ENCODE results near the gene CDK17. TPM values are rescaled to one million over a fixed set of nuclear protein-coding genes. Genes with fewer than 3 reads are reported as not detected.

CDK17 gene
- polyA plus RNA-seq, 1 of the 3 experiments (the other 2 are of a cell fraction): 11.7 TPM

DNA sequence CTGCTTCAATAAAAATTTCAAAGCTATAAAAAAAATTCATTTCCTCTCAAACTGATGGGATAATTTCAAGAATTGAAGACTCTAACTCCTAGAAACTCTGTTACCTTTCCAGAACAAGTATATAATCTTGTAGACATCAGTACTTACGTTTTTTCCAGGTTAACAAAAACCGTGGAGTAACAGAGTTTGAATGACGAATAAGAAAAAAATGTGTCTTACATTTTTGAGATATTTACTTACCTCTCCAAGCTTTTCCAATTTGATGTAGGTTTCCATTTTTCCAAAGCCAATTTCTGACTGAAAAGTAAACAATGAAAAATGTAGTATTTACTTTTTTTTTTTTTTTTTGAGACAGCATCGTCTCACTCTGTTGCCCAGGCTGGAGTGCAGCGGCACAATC lies 100.2 kb downstream of the CDK17 start:
- Histone ChIP-seq H3K79me2 (ENCODE audit: insufficient read depth) (peaks cover 53% of the 10 kb centered on the region), H2AFZ (ENCODE audit: low read depth) (no peak overlapping the region), H3K36me3 (replicated peaks in 1 of 2; ENCODE audit: control insufficient read depth in 1 of 2, insufficient read depth in 2 of 2, low read length in 1 of 2) (peaks cover 22 to 67% of the 10 kb centered on the region in 2 experiments), H3K27me3 (ENCODE audit: insufficient read depth) (no peaks in the 10 kb centered on the region), H3F3A (replicated peaks; ENCODE audit: insufficient read depth) (peaks cover 42% of the 10 kb centered on the region), H3K27ac (ENCODE audit: low read depth in 2 of 2, low read length in 1 of 2) (no peak overlapping the region), H3K9me2 (no peaks in the 10 kb centered on the region), H4K20me1 (ENCODE audit: insufficient read depth) (no peaks in the 10 kb centered on the region), H3K4me1 (ENCODE audit: control insufficient read depth in 1 of 2, insufficient read depth in 2 of 2, low read depth in 1 of 2, low read length in 1 of 2) (peaks cover 0 to 8% of the 10 kb centered on the region in 2 experiments; a peak in 2 of 4 replicates), H3K9ac (no peak overlapping the region), H3K4me3 (ENCODE audit: low read depth in 2 of 2, low read length in 1 of 2) (no peak overlapping the region), H3K9me3 (no peaks in the 10 kb centered on the region), H3K4me2 (no peak overlapping the region)
- CTCF ChIA-PET: no interaction called here
- WGBS (ENCODE audit: low lambda C conversion rate): 88% methylated on average over 5 of the region's 5 CpGs
- TF ChIP-seq TCF12 (IDR thresholded peaks at IDR 0.05) (no peak), CHD2 (IDR thresholded peaks at IDR 0.05; ENCODE audit: low read length, partially characterized antibody) (no peak), SMC3 (IDR thresholded peaks at IDR 0.05; ENCODE audit: low read depth, low read length) (no peak), GATA2 (CRISPR knock-in tag; IDR thresholded peaks at IDR 0.05) (no peak), ELF1 (IDR thresholded peaks at IDR 0.05) (no peak), JUND (IDR thresholded peaks at IDR 0.05) (no peak)
- TF ChIP-seq, protein P1, sequence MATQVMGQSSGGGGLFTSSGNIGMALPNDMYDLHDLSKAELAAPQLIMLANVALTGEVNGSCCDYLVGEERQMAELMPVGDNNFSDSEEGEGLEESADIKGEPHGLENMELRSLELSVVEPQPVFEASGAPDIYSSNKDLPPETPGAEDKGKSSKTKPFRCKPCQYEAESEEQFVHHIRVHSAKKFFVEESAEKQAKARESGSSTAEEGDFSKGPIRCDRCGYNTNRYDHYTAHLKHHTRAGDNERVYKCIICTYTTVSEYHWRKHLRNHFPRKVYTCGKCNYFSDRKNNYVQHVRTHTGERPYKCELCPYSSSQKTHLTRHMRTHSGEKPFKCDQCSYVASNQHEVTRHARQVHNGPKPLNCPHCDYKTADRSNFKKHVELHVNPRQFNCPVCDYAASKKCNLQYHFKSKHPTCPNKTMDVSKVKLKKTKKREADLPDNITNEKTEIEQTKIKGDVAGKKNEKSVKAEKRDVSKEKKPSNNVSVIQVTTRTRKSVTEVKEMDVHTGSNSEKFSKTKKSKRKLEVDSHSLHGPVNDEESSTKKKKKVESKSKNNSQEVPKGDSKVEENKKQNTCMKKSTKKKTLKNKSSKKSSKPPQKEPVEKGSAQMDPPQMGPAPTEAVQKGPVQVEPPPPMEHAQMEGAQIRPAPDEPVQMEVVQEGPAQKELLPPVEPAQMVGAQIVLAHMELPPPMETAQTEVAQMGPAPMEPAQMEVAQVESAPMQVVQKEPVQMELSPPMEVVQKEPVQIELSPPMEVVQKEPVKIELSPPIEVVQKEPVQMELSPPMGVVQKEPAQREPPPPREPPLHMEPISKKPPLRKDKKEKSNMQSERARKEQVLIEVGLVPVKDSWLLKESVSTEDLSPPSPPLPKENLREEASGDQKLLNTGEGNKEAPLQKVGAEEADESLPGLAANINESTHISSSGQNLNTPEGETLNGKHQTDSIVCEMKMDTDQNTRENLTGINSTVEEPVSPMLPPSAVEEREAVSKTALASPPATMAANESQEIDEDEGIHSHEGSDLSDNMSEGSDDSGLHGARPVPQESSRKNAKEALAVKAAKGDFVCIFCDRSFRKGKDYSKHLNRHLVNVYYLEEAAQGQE (IDR thresholded peaks at IDR 0.05; ENCODE audit: low read depth, low read length): no peak
- TF ChIP-seq, protein P2, sequence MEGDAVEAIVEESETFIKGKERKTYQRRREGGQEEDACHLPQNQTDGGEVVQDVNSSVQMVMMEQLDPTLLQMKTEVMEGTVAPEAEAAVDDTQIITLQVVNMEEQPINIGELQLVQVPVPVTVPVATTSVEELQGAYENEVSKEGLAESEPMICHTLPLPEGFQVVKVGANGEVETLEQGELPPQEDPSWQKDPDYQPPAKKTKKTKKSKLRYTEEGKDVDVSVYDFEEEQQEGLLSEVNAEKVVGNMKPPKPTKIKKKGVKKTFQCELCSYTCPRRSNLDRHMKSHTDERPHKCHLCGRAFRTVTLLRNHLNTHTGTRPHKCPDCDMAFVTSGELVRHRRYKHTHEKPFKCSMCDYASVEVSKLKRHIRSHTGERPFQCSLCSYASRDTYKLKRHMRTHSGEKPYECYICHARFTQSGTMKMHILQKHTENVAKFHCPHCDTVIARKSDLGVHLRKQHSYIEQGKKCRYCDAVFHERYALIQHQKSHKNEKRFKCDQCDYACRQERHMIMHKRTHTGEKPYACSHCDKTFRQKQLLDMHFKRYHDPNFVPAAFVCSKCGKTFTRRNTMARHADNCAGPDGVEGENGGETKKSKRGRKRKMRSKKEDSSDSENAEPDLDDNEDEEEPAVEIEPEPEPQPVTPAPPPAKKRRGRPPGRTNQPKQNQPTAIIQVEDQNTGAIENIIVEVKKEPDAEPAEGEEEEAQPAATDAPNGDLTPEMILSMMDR (IDR thresholded peaks at IDR 0.05): no peak
- TF ChIP-seq, protein P3, sequence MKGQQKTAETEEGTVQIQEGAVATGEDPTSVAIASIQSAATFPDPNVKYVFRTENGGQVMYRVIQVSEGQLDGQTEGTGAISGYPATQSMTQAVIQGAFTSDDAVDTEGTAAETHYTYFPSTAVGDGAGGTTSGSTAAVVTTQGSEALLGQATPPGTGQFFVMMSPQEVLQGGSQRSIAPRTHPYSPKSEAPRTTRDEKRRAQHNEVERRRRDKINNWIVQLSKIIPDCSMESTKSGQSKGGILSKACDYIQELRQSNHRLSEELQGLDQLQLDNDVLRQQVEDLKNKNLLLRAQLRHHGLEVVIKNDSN (IDR thresholded peaks at IDR 0.05; ENCODE audit: borderline replicate concordance, low read depth): no peak
- POLR2A ChIA-PET: no interaction called here
- DNase-seq: no peak

DNA sequence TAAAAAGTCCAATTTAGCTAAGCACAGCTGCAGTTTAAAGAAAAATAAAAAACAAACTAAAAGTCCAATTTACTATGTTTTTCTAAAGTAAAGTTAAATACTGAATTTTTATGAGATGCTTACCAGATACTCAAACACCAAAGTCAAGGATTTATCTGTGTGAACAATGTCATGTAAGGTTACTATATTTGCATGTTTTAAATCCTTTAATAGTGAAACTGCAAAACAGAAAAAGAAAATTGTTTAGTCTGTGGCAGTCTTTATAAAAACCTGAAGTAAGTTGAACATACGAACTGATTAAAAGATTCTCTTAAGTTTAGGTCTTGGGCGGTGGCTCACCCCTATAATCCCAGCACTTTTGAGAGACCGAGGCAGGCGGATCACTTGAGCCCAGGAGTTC lies 102.7 kb downstream of the CDK17 start:
- CTCF ChIA-PET: no interaction called here
- 96% methylated on average over 4 of the region's 4 CpGs for WGBS (ENCODE audit: low lambda C conversion rate)

More for the DNA sequence above, 102.7 kb downstream of the CDK17 start:
- Histone ChIP-seq H3K4me1 (ENCODE audit: control insufficient read depth in 1 of 2, insufficient read depth in 2 of 2, low read depth in 1 of 2, low read length in 1 of 2) (peaks cover 0 to 2% of the 10 kb centered on the region in 2 experiments; a peak in 2 of 4 replicates), H3K36me3 (replicated peaks in 1 of 2; ENCODE audit: control insufficient read depth in 1 of 2, insufficient read depth in 2 of 2, low read length in 1 of 2) (peaks cover 36 to 86% of the 10 kb centered on the region in 2 experiments), H3K9me2 (no peaks in the 10 kb centered on the region), H4K20me1 (ENCODE audit: insufficient read depth) (no peaks in the 10 kb centered on the region), H3K27me3 (ENCODE audit: insufficient read depth) (no peaks in the 10 kb centered on the region), H3F3A (replicated peaks; ENCODE audit: insufficient read depth) (peaks cover 40% of the 10 kb centered on the region), H3K9ac (no peak overlapping the region), H3K4me3 (ENCODE audit: low read depth in 2 of 2, low read length in 1 of 2) (no peak overlapping the region), H3K27ac (ENCODE audit: low read depth in 2 of 2, low read length in 1 of 2) (no peak overlapping the region), H3K4me2 (no peak overlapping the region), H2AFZ (ENCODE audit: low read depth) (no peak overlapping the region), H3K79me2 (ENCODE audit: insufficient read depth) (peaks cover 30% of the 10 kb centered on the region), H3K9me3 (no peaks in the 10 kb centered on the region)
- POLR2A ChIA-PET: no interaction called here
- DNase-seq: no peak
- TF ChIP-seq YY1 (IDR thresholded peaks at IDR 0.05; ENCODE audit: low read depth): no peak
- TF ChIP-seq TAF1 (IDR thresholded peaks at IDR 0.05; ENCODE audit: borderline replicate concordance, low read depth, low read length): no peak
- no peak for TF ChIP-seq NRF1 (IDR thresholded peaks at IDR 0.05; ENCODE audit: low read depth, low read length)
- no peak for TF ChIP-seq TEAD4 (IDR thresholded peaks at IDR 0.05; ENCODE audit: borderline replicate concordance, insufficient read depth)
